ENCODE results near the gene SELENOW.

GRCh38 chr19:47757617-47758442 lies 20.7 kb upstream of the SELENOW start:
- TF ChIP-seq, protein P1, sequence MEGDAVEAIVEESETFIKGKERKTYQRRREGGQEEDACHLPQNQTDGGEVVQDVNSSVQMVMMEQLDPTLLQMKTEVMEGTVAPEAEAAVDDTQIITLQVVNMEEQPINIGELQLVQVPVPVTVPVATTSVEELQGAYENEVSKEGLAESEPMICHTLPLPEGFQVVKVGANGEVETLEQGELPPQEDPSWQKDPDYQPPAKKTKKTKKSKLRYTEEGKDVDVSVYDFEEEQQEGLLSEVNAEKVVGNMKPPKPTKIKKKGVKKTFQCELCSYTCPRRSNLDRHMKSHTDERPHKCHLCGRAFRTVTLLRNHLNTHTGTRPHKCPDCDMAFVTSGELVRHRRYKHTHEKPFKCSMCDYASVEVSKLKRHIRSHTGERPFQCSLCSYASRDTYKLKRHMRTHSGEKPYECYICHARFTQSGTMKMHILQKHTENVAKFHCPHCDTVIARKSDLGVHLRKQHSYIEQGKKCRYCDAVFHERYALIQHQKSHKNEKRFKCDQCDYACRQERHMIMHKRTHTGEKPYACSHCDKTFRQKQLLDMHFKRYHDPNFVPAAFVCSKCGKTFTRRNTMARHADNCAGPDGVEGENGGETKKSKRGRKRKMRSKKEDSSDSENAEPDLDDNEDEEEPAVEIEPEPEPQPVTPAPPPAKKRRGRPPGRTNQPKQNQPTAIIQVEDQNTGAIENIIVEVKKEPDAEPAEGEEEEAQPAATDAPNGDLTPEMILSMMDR (IDR thresholded peaks at IDR 0.05), result no peak
- TF ChIP-seq POLR2A (IDR thresholded peaks at IDR 0.05), result no peak

Measured in lower leg skin (tissue), 3 donors.